Measurements from ENCODE around the gene ACTN4.
"Not testable (repeated sequence)": the region's sequence is repeated elsewhere in the genome, so short reads cannot be mapped to it uniquely, and the experiment has no call there.

ACTN4 gene

GRCh38 chr19:38736036-38736412 is 88.6 kb downstream of the ACTN4 start:
- peak in 1 of 2 donors; percentile 34 for DNase-seq (ENCODE audit: low read depth in 2 of 2, low spot score in 1 of 2)

DNA sequence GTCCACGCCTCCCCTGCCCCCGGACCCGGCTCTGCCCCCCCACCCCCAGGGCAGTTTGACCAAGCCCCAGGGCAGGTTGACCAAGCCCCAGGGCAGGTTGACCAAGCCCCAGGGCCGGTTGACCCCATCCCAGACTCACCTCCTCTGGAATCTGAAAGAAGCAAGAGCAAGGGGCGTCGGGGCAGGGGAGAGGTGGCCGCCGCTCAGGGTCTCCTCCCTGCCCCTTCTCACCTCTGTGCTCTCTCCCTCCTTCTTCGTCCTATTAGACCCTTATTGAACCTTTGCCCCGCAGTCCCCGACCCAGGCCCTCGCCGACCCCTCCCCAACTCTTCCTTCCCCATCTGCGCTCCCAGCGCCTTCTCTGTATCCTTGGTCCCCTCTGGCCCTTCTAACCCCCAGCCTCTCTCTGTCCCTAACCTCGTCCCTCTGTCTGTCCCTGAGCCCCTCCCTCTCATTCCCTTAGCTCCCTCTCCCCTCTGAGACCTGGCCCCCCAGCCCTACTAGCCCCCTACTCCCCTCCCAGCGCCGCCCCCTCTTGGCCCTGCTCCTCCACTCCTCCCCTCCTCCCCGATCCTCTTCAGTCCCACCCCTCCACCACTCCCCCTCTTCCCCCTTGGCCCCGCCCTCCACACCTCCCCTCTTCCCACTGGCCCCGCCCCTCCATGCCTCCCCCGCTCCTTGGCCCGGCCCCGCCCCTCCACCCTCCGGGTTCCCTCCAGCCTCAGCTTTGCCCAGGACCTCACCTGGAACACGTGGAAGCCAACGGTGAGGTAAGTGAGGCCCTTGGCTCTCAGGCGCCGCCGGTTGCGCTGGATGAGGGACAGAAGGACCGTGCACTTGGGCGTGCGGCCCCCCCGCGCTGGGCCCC is 89.2 kb downstream of the ACTN4 start:
- peak; percentile 33 to 51 for DNase-seq (ENCODE audit: low read depth in 2 of 2, low spot score in 1 of 2)

DNA sequence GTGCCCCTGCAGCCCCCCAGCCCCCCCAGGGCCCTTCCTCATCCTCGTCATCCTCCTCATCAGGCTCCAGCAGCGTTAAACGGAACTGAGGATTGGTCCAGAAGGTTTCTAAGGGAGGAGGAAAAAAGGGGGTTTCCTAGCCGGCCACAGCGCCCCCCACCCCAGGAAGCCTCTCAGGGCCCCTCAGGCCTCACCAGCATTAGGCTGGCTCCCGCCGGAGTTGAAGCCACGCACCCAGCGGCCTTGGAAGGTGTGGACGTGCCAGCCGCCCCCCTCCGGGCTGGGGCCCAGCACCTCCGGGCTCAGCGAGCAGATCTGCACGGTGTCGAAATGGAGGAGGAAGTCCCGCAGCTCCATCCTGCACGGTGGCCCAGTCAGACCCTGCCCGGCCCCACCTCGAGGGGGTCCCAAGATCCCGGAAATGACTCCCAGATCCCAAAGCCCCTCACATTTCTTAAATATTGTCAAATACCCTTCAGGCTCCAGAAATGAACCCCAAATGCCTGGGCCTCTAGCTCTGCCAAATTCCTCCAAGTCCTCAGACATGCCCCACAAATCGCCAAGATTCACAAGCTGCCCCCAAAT is 89.9 kb downstream of the ACTN4 start:
- no peak for DNase-seq (ENCODE audit: low read depth in 2 of 2, low spot score in 1 of 2)

- no peak for DNase-seq (ENCODE audit: low read depth in 2 of 2, low spot score in 1 of 2)
These were observed 90.7 kb downstream of the ACTN4 start for GRCh38 chr19:38737921-38738737.

GRCh38 chr19:38739440-38740256 is 92.2 kb downstream of the ACTN4 start:
- DNase-seq (ENCODE audit: low read depth in 2 of 2, low spot score in 1 of 2) = no peak

GRCh38 chr19:38740257-38740592 is 92.8 kb downstream of the ACTN4 start:
- DNase-seq (ENCODE audit: low read depth in 2 of 2, low spot score in 1 of 2) = no peak

GRCh38 chr19:38740932-38741331 is 93.5 kb downstream of the ACTN4 start:
- no peak for DNase-seq (ENCODE audit: low read depth in 2 of 2, low spot score in 1 of 2)

GRCh38 chr19:38741670-38742069 is 94.2 kb downstream of the ACTN4 start:
- no peak for DNase-seq (ENCODE audit: low read depth in 2 of 2, low spot score in 1 of 2)

DNA sequence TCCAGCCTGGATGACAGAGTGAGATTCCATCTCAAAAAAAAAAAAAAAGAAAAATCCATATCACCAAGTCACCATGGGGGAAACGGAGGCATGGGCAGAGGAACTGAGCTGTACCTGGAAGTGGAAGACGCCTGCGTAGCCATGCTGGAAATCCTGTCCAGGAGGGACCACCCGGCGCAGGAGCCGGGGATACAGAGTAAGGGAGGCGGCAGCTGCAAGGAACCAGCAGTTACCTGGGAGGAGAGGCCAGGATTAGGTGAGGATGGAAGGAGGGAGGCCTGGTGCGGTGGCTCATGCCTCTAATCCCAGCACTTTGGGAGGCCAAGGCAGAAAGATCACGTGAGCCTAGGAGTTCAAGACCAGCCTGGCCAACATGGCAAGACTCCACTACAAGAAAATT is 94.8 kb downstream of the ACTN4 start:
- DNase-seq (ENCODE audit: low read depth in 2 of 2, low spot score in 1 of 2) = no peak

DNA sequence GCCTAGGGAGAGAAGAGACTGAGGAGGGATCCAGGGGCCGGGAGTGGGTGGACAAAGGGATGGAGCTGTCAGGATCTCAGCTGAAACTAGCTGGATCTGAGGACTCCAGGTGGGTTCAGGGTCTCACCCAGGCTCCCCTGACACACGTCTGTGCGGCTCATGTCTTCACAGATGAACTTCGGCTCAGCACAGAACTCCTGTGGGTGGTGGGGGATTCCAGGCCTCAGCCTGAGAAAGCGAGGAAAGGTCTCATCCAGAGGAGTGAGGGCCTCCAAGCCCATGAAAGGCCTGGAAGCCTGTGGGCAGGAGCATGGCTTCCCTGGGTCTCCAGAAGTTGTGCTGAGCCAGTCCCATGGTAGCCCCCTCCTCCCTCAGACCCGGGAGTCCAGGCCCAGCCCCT is 95.5 kb downstream of the ACTN4 start:
- DNase-seq (ENCODE audit: low read depth in 2 of 2, low spot score in 1 of 2) = no peak

- DNase-seq (ENCODE audit: low read depth in 2 of 2, low spot score in 1 of 2) = no peak
These were observed 96.2 kb downstream of the ACTN4 start for GRCh38 chr19:38743394-38744297.

DNA sequence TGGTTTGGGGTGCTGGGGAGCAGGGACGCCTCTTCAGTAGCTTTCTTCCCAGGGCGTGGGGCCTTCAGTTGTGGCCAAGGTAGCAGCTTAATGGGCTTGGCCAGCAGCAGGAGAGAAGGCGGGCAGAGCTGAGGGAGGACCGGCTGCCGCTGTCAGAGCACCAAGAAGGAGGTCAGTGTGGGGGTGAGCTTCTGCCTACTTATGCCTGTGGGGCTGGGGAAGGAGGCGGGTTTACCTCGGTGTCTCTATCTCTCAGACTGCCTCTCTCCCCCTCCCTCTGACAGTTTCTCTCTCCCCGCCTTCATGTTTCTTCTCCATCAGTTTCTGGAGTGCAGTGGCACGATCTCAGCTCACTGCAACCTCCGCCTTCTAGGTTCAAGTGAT is 96.8 kb downstream of the ACTN4 start, which contains the start of gene CAPN12:
CAPN12 (minus strand) TSS at position 177 of the 384 bp plus-strand sequence. CDS start 309 bp downstream, outside the sequence.
- DNase-seq (ENCODE audit: low read depth in 2 of 2, low spot score in 1 of 2) = no peak

DNA sequence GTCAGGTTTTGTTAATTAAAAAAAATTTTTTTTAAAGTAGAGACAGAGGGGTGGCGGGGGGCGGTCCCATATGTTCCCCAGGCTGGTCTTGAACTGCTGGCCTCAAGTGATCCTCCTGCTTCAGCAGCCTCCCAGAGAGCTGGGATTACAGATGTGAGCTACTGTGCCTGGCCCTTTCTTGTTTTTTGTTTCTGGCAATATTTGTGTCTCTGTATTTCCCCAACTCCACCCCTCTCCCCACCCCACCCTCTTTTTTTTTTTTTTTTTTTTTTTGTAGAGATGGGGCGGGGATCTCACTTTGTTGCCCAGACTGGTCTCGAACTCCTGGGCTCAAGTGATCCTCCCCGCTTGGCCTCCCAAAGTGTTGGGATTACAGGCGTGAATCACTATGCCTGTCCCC is 97.4 kb downstream of the ACTN4 start:
- DNase-seq (ENCODE audit: low read depth in 2 of 2, low spot score in 1 of 2) = no peak

GRCh38 chr19:38745316-38745715 is 97.9 kb downstream of the ACTN4 start:
- DNase-seq (ENCODE audit: low read depth in 2 of 2, low spot score in 1 of 2) = no peak

DNA sequence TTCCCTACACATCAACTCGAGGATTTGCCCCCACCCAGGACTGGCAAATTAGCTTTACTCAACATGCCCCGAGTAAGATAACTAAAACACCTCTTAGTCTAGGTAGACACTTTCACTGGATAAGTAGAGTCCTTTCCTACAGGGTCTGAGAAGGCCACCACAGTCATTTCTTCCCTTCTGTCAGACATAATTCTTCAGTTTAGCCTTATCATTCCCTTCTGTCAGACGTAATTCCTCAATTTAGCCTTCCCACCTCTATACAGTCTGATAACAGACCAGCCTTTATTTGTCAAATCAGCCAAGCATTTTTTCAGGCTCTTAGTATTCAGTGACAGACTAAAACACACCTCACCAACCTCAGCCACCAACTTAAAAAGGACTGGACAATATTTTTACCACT is 106.3 kb downstream of the ACTN4 start:
- DNase-seq (ENCODE audit: low read depth in 2 of 2, low spot score in 1 of 2) = not testable (repeated sequence)

GRCh38 chr19:38754196-38754595 is 106.7 kb downstream of the ACTN4 start:
- DNase-seq (ENCODE audit: low read depth in 2 of 2, low spot score in 1 of 2) = not testable (repeated sequence)

- DNase-seq (ENCODE audit: low read depth in 2 of 2, low spot score in 1 of 2) = no peak
These were observed 112.1 kb downstream of the ACTN4 start for GRCh38 chr19:38759590-38760003.

DNA sequence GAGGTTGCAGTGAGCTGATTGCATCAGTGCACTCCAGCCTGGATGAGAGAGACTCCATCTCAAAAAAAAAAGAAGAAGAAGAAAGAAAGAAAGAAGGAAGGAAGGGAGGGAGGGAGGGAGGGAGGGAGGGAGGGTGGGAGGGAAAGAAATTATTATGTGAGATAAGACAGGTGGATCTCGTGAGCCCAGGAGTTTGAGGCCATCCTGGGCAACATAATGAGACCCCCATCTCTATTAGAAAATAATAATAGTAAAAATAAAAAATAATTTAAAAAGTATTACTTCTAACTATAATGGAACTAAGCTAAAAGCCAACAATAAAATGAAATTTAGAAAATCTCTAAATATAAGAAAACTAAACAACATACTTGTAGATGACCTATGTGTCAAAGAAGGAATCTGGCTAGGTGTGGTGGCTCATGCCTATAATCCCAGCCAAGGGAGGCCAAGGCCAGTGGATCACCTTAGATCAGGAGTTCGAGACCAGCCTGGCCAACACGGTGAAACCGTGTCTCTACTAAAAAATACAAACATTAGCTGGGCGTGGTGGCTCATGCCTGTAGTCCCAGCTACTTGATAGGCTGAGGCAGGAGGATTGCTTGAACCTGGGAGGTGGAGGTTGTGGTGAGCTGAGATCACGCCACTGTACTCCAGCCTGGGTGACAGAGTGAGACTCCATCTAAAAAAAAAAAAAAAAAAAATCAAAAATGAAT is 113.5 kb downstream of the ACTN4 start:
- not testable (repeated sequence) for DNase-seq (ENCODE audit: low read depth in 2 of 2, low spot score in 1 of 2)

DNA sequence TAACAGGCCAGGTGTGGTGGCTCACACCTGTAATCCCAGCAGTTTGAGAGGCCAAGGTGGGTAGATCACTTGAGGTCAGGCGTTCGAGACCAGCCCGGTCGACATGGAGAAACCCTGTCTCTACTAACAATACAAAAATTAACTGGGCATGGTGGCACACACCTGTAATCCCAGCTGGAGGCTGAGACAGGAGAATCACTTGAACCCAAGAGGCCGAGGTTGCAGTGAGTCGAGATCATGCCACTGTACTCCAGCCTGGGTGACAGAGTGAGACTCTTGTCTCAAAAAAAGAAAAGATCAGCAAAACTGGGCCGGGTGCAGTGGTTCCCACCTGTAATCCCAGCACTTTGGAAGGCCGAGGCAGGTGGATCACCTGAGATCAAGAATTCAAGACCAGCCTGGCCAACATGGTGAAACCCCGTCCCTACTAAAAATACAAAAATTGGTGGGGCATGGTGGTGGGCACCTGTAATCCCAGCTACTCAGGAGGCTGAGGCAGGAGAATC is 114.5 kb downstream of the ACTN4 start:
- not testable (repeated sequence) for DNase-seq (ENCODE audit: low read depth in 2 of 2, low spot score in 1 of 2)

Data from stimulated activated CD8-positive, alpha-beta memory T cell treated with anti-CD3 and anti-CD28 coated beads, Interleukin-4, amount 100 ng/mL, for 4 hours (primary cell).